Spleen (tissue), 11 donors: ENCODE measurements around the gene COL23A1. TPM values are rescaled to one million over a fixed set of nuclear protein-coding genes. Genes with fewer than 3 reads are reported as not detected.

ENCODE experiments used
- DNase-seq: peaks from one replicate; pipeline ENCODE4 v3.0.0-alpha.2; 2020
- H3K27ac ChIP-seq, 8 donors: fragments of 200-600 bp; sonication (generic) in 7 of 8; 1 replicate in 4 of 8; 2 replicates in 4 of 8; pipeline versions ENCODE4 v1.5.0 to v1.8.0; 2016 to 2021; ENCODE audit warnings: inconsistent platforms in 4 of 8, mild to moderate bottlenecking in 4 of 8, moderate library complexity in 1 of 8
- H3K27me3 ChIP-seq, 7 donors: fragments of 200-600 bp; sonication (generic) in 6 of 7; replicated peaks in 1 of 7; 1 replicate in 4 of 7; 2 replicates in 3 of 7; pipeline versions ENCODE4 v1.5.0 to v1.8.0; 2016 to 2021; ENCODE audit warnings: inconsistent platforms in 3 of 7, mild to moderate bottlenecking in 1 of 7
- H3K36me3 ChIP-seq, 6 donors: fragments of 200-600 bp; sonication (generic) in 5 of 6; 1 replicate in 4 of 6; 2 replicates in 2 of 6; pipeline versions ENCODE4 v1.5.0 to v1.8.0; 2016 to 2021; ENCODE audit warnings: inconsistent platforms in 2 of 6
- H3K4me1 ChIP-seq, 6 donors: fragments of 200-600 bp; sonication (generic) in 5 of 6; 1 replicate in 3 of 6; 2 replicates in 3 of 6; pipeline versions ENCODE4 v1.5.0 to v1.8.0; 2016 to 2021; ENCODE audit warnings: inconsistent platforms in 3 of 6
- H3K4me3 ChIP-seq, 8 donors: fragments of 200-600 bp; sonication (generic) in 7 of 8; 1 replicate in 4 of 8; 2 replicates in 4 of 8; pipeline versions ENCODE4 v1.5.0 to v1.8.0; 2016 to 2021; ENCODE audit warnings: inconsistent platforms in 4 of 8, mild to moderate bottlenecking in 4 of 8, moderate library complexity in 2 of 8
- H3K9me3 ChIP-seq, 8 donors: fragments of 200-600 bp; sonication (generic) in 7 of 8; 1 replicate in 4 of 8; 2 replicates in 4 of 8; pipeline versions ENCODE4 v1.5.0 to v1.8.0; 2016 to 2021; ENCODE audit warnings: inconsistent platforms in 4 of 8
- POLR2A ChIP-seq, 3 donors: fragments of 450-650 bp; IDR thresholded peaks; one replicate each; pipeline ENCODE4 v1.5.1; 2017; ENCODE audit warnings: antibody characterized with exemption in 3 of 3, mild to moderate bottlenecking in 1 of 3
- POLR2AphosphoS5 ChIP-seq, 3 donors: sonication (generic); formaldehyde crosslinking; IDR thresholded peaks; one replicate each; pipeline ENCODE4 v1.5.1; 2017; ENCODE audit warnings: antibody characterized with exemption in 3 of 3
- WGBS, 5 donors: extraction: QIAGEN DNeasy Blood & Tissue Kit in 3 of 5; methylation state at CpG; one replicate each; pipeline versions ENCODE4 v1.1.5 to v1.1.7; 2013 to 2018; 5-methylcytosine and 5-hydroxymethylcytosine counted together
- intact Hi-C: fragments of 100-400 bp; cut with DNase I; formaldehyde crosslinking; loops from one replicate; pipeline ENCODE4 v1.15.0; 2023; ENCODE audit warnings: low total_unique reads
- polyA plus RNA-seq, 3 donors: library from polyadenylated mRNA; stranded (reverse); fragments of 200-250 nt; gene quantifications; one replicate each; pipeline ENCODE4 v1.2.1, GENCODE V29; 2013
- total RNA-seq, 7 donors: library from RNA; depleted of rRNA in 3 of 7; stranded (reverse); fragments of >200 nt in 3 of 7; fragmentation: NEBNext Ultra II Directional in 4 of 7; extraction: Animal tissue kit (Norgen Biotek cat#: 25700) in 4 of 7; gene quantifications; one replicate each; pipeline versions ENCODE4 v1.1.0 to v1.2.1, GENCODE V29; 2016 to 2021
- TF ChIP-seq, protein P1 (sequence below), 11 experiments: fragments of 200-600 bp in 7 of 11; fragments of 450-650 bp in 4 of 11; sonication (generic) in 4 of 11; IDR thresholded peaks in 8 of 11; conservative IDR thresholded peaks in 3 of 11; 1 replicate in 7 of 11; 2 replicates in 4 of 11; pipeline versions ENCODE4 v1.4.0 to v1.8.0; 2016 to 2021; ENCODE audit warnings: antibody characterized with exemption in 11 of 11, inconsistent platforms in 4 of 11, mild to moderate bottlenecking in 1 of 11
- donor health status: healthy with polysubstance abuse.
- donor health status: DM: no; HTN: no; CAD: no; lungs with moderate emphysema.
- donor health status: DM: no; HTN: no; CAD: no.
- donor health status: Bipolar disorder and iron deficiency.
- donor health status: healthy.
- donor health status: DM: no; HTN: no; CAD: no.
- donor health status: DM: yes; HTN: yes; CAD: no.

COL23A1 gene
- total and polyA plus RNA-seq, 10 donors: 0.63 to 3.8 (median 1.9) TPM

DNA sequence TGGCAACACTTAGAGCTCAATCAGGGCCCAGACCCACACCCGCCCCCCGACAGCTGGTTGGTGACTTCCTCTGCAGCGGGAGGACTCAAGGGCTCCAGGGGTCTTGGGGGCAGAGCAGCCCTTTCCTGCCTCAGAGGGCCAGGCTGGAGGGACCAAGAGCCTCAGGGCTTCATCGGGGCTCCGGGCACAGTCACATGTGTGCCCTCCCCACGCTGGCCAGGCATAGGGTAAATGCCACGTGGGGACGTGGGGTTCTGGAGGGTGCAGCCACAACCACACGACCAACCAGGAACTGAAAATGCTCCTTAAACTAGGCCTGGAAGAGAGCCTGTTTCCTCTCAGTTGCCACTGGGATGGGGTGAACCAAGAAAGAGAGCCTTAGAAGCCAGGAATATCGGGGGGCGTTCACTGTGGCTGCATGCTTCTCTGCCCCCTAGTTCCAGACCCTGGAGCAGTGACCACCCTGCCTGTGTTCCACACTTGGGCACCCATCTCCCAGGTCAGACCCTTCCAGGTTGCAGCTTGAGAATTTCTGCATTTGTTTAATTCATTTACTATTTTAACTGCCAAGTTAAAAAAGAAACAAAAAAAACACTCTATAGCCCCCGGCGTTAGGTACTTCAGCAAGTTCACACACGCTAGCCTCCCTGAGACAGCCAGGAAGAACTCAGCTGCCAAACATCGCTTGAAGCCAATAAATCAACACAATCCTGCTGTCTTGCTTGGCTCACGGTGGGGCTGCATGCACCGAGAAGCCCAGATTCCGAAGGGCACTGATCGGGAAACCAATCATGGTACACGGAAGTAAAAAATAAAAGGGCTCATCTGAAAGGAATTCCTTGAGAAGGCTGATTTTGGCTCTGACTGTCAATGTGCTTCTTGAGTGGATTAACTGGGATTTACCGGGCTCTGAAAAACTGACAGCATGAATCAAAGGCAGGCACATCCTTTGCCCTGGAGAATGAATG, 301.5 kb downstream of the COL23A1 start:
- Histone ChIP-seq H3K27ac (no peak overlapping the region), H3K36me3 (no peaks in the 10 kb centered on the region), H3K27me3 (peaks cover 0 to 38% (median 0%) of the 10 kb centered on the region in 7 donors), H3K4me1 (peaks cover 0 to 4% (median 0%) of the 10 kb centered on the region in 6 donors), H3K4me3 (no peak overlapping the region), H3K9me3 (peaks cover 3 to 10% (median 8%) of the 10 kb centered on the region in 8 donors)
- 52 to 68% (median 62%) methylated on average over 16 to 21 of the region's 21 CpGs for WGBS, 5 donors
- peak; percentile 36 for DNase-seq
- TF ChIP-seq POLR2AphosphoS5 (IDR thresholded peaks at IDR 0.05) (no peak), POLR2A (IDR thresholded peaks at IDR 0.05) (no peak)
- TF ChIP-seq, protein P1, sequence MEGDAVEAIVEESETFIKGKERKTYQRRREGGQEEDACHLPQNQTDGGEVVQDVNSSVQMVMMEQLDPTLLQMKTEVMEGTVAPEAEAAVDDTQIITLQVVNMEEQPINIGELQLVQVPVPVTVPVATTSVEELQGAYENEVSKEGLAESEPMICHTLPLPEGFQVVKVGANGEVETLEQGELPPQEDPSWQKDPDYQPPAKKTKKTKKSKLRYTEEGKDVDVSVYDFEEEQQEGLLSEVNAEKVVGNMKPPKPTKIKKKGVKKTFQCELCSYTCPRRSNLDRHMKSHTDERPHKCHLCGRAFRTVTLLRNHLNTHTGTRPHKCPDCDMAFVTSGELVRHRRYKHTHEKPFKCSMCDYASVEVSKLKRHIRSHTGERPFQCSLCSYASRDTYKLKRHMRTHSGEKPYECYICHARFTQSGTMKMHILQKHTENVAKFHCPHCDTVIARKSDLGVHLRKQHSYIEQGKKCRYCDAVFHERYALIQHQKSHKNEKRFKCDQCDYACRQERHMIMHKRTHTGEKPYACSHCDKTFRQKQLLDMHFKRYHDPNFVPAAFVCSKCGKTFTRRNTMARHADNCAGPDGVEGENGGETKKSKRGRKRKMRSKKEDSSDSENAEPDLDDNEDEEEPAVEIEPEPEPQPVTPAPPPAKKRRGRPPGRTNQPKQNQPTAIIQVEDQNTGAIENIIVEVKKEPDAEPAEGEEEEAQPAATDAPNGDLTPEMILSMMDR (IDR thresholded peaks at IDR 0.05 in 8 of 11, conservative IDR thresholded peaks at IDR 0.05 in 3 of 11): no peak
- intact Hi-C loops: no loop called here

DNA sequence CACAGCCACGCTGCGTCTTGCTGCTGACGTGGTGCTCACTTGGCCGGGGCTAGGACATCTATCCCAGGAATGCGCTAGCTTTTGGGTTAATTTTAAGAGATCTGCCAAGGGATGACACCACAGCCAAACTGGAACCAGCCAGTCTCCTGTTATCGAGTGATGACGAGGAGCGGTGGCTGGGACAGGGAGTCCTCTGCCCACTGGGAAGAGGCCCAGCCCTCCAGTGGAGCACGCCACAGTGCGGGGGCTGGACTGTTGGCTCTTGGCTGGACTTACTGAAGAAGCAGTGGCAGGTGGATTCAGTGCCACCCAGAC, 302.4 kb downstream of the COL23A1 start:
- Histone ChIP-seq H3K4me3 (no peak overlapping the region), H3K27ac (no peak overlapping the region), H3K27me3 (peaks cover 0 to 38% (median 0%) of the 10 kb centered on the region in 7 donors), H3K4me1 (peaks cover 0 to 4% (median 0%) of the 10 kb centered on the region in 6 donors), H3K36me3 (no peaks in the 10 kb centered on the region), H3K9me3 (peaks cover 5 to 17% (median 14%) of the 10 kb centered on the region in 8 donors)
- 77 to 90% (median 83%) methylated on average over 7 to 10 of the region's 10 CpGs for WGBS, 5 donors
- intact Hi-C loops: no loop called here
- TF ChIP-seq, protein P1 (IDR thresholded peaks at IDR 0.05 in 8 of 11, conservative IDR thresholded peaks at IDR 0.05 in 3 of 11): no peak
- TF ChIP-seq POLR2AphosphoS5 (IDR thresholded peaks at IDR 0.05): peak in 2 of 3 donors; percentile 53 to 73
- DNase-seq: peak; percentile 67

DNA sequence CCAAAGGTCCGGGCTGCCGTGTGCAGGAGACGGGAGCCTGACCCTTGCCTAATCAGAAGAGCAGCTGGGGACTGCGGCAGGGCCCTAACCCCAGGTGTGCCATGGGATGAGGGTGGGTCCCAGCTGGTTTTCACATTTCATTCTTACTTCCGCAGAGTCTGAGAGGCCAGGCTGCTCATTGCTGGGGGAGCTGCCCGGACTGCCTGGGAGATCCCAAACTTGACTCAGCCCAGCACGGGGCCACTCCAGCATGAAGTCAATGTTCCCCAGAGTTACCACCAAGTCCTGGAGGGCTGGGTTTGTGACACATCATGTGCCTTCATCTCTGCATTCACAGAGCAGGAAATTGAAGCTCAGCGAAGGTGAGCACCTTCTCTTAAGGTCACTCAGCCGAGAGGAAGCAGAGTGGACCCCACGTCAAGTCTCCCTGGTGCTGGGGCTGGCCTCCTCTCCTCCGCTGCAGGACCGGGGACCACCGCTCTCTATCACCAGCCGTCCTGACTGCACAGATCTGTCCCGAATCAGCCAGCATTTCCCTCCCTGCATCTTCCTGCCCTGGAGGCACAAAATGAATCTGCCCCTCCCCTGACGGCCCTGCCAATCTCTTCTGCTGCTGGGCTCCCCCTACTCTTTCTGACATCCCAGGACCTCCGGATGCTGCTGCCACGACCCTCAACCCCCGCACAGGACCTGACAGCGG, 303.0 kb downstream of the COL23A1 start:
- peaks cover 0 to 4% (median 0%) of the 10 kb centered on the region in 6 donors for H3K4me1 ChIP-seq
- peak overlapping the region in 2 of 8 donors; percentile 14 to 34 for H3K27ac ChIP-seq
- peak; percentile 67 for DNase-seq
- peaks cover 5 to 17% (median 14%) of the 10 kb centered on the region in 8 donors for H3K9me3 ChIP-seq
- H3K4me3 ChIP-seq: no peak overlapping the region
- H3K27me3 ChIP-seq: peaks cover 0 to 38% (median 0%) of the 10 kb centered on the region in 7 donors
- 74 to 82% (median 80%) methylated on average over 17 to 20 of the region's 20 CpGs for WGBS, 5 donors
- TF ChIP-seq, protein P1 (IDR thresholded peaks at IDR 0.05 in 8 of 11, conservative IDR thresholded peaks at IDR 0.05 in 3 of 11): no peak
- TF ChIP-seq POLR2AphosphoS5 (IDR thresholded peaks at IDR 0.05): no peak
- no peak for TF ChIP-seq POLR2A (IDR thresholded peaks at IDR 0.05)
- intact Hi-C loops: no loop called here
- no peaks in the 10 kb centered on the region for H3K36me3 ChIP-seq
